ENCODE measurements around the gene FDPS. TPM values are rescaled to one million over a fixed set of nuclear protein-coding genes. Genes with fewer than 3 reads are reported as not detected.

FDPS gene
- total RNA-seq, 1 experiment from 2014 or later: 264 TPM

GRCh38 chr1:155319536-155319935 is 10.9 kb downstream of the FDPS start:
- POLR2A ChIA-PET: interaction anchor here (1.3 to 10.5 kb wide), 2 partner anchors 9 to 69 kb away, joined by 4 to 103 read pairs; partner anchors contain the start of gene FDPS
- no peaks in the 10 kb centered on the region for H3K9me3 Mint-ChIP-seq (ENCODE audit: unreplicated experiment)
- intact Hi-C loops (cut with micrococcal nuclease): no loop called here
- CTCF ChIA-PET: interaction anchor here (1.6 to 10.2 kb wide), 2 partner anchors 11 to 70 kb away, joined by 8 to 163 read pairs; partner anchors contain the start of gene FDPS
- H3K27me3 Mint-ChIP-seq (ENCODE audit: insufficient read depth, unreplicated experiment): no peaks in the 10 kb centered on the region
- peaks cover 54% of the 10 kb centered on the region for H3K36me3 Mint-ChIP-seq (ENCODE audit: insufficient read depth, unreplicated experiment)
- TF ChIP-seq CTCF (IDR thresholded peaks at IDR 0.05; ENCODE audit: unreplicated experiment): no peak
- H3K4me3 Mint-ChIP-seq (ENCODE audit: unreplicated experiment): no peak overlapping the region
- no TSS peak for BruUV-seq (replicated peaks)
- no peak for DNase-seq (ENCODE audit: unreplicated experiment)
- H3K4me1 Mint-ChIP-seq (ENCODE audit: insufficient read depth, unreplicated experiment): peaks cover 18% of the 10 kb centered on the region
- no peak overlapping the region for H3K27ac Mint-ChIP-seq (ENCODE audit: low read depth, unreplicated experiment)

GRCh38 chr1:155320252-155320651 is 11.6 kb downstream of the FDPS start:
- intact Hi-C loops (cut with micrococcal nuclease): loop anchor here (5.0 kb wide), 1 partner anchor 272 kb away; no protein-coding TSS in a partner anchor

GRCh38 chr1:155320661-155321617 is 12.3 kb downstream of the FDPS start, which contains the start of gene RUSC1:
Gene RUSC1 (plus strand): TSS chr1:155320894. CDS start chr1:155321774, 880 bp downstream.
- DNase-seq (ENCODE audit: unreplicated experiment): no peak
- TF ChIP-seq CTCF (IDR thresholded peaks at IDR 0.05; ENCODE audit: unreplicated experiment): no peak
- Mint-ChIP-seq H3K27me3 (ENCODE audit: insufficient read depth, unreplicated experiment) (no peaks in the 10 kb centered on the region), H3K27ac (ENCODE audit: low read depth, unreplicated experiment) (peak within 1 kb of the TSS; percentile 40), H3K36me3 (ENCODE audit: insufficient read depth, unreplicated experiment) (peaks cover 40% of the 10 kb centered on the region), H3K4me3 (ENCODE audit: unreplicated experiment) (peak within 1 kb of the TSS; percentile 46), H3K4me1 (ENCODE audit: insufficient read depth, unreplicated experiment) (peaks cover 24% of the 10 kb centered on the region), H3K9me3 (ENCODE audit: unreplicated experiment) (no peaks in the 10 kb centered on the region)
- intact Hi-C loops (cut with micrococcal nuclease): loop anchor here (5.0 kb wide), 1 partner anchor 271 kb away; no protein-coding TSS in a partner anchor
- no TSS peak for BruUV-seq (replicated peaks)
- ChIA-PET CTCF (interaction anchor here (1.1 to 10.2 kb wide), 9 partner anchors 11 to 127 kb away, joined by 3 to 163 read pairs (median 7); partner anchors contain the start of genes FDPS and THBS3), POLR2A (interaction anchor here (0.6 to 10.5 kb wide), 8 partner anchors 10 to 127 kb away, joined by 3 to 103 read pairs (median 4); partner anchors contain the start of genes FDPS and SCAMP3)

More at GRCh38 chr1:155320252-155320651, 11.6 kb downstream of the FDPS start:
- CTCF ChIA-PET: interaction anchor here (1.6 to 10.2 kb wide), 3 partner anchors 12 to 70 kb away, joined by 8 to 163 read pairs (median 34); partner anchors contain the start of gene FDPS
- POLR2A ChIA-PET: interaction anchor here (1.3 to 10.5 kb wide), 3 partner anchors 9 to 70 kb away, joined by 4 to 103 read pairs (median 4); partner anchors contain the start of gene FDPS
- DNase-seq (ENCODE audit: unreplicated experiment): no peak
- Mint-ChIP-seq H3K36me3 (ENCODE audit: insufficient read depth, unreplicated experiment) (peaks cover 47% of the 10 kb centered on the region), H3K4me1 (ENCODE audit: insufficient read depth, unreplicated experiment) (peaks cover 18% of the 10 kb centered on the region), H3K4me3 (ENCODE audit: unreplicated experiment) (peak overlapping the region; percentile 8), H3K27ac (ENCODE audit: low read depth, unreplicated experiment) (peak overlapping the region; percentile 40), H3K27me3 (ENCODE audit: insufficient read depth, unreplicated experiment) (no peaks in the 10 kb centered on the region), H3K9me3 (ENCODE audit: unreplicated experiment) (no peaks in the 10 kb centered on the region)
- TF ChIP-seq CTCF (IDR thresholded peaks at IDR 0.05; ENCODE audit: unreplicated experiment): no peak
- no TSS peak for BruUV-seq (replicated peaks)
